HAP-1 (cell line): ENCODE measurements around the gene TMEM17.
"Not testable (repeated sequence)": the region's sequence is repeated elsewhere in the genome, so short reads cannot be mapped to it uniquely, and the experiment has no call there.

Source experiments
- DNase-seq, 2 experiments: peaks; one replicate each; pipeline ENCODE4 v3.0.0-alpha.2; 2016 to 2020; ENCODE audit warnings: low spot score in 2 of 2
- H3K27me3 ChIP-seq: fragments of 250-450 bp; sonication (Bioruptor Pico); 2 replicates; pipeline ENCODE4 v1.5.1; 2020; ENCODE audit warnings: low read depth, mild to moderate bottlenecking, moderate library complexity
- H3K36me3 ChIP-seq: fragments of 250-450 bp; sonication (Bioruptor Pico); replicated peaks from 2 replicates; pipeline ENCODE4 v1.5.1; 2020; ENCODE audit warnings: mild to moderate bottlenecking
- H3K4me1 ChIP-seq: fragments of 250-450 bp; sonication (Bioruptor Pico); 2 replicates; pipeline ENCODE4 v1.5.1; 2020; ENCODE audit warnings: mild to moderate bottlenecking
- H3K4me3 ChIP-seq: fragments of 250-450 bp; sonication (Bioruptor Pico); 2 replicates; pipeline ENCODE4 v1.5.1; 2020; ENCODE audit warnings: mild to moderate bottlenecking, moderate library complexity
- H3K9me3 ChIP-seq: fragments of 250-450 bp; sonication (Bioruptor Pico); 2 replicates; pipeline ENCODE4 v1.5.1; 2020; ENCODE audit warnings: mild to moderate bottlenecking, moderate library complexity
- in situ Hi-C: fragments of 300-500 bp; cut with MboI; formaldehyde crosslinking; loops from 3 replicates; pipeline ENCODE4 v1.14.3; 2020; ENCODE audit warnings: low sequenced_read_pairs, inconsistent platforms, mixed read lengths

The TMEM17 gene

GRCh38 chr2:62505750-62506420 lies at the start of gene TMEM17:
Gene TMEM17 (minus strand): TSS chr2:62506195. CDS start chr2:62506129, 66 bp downstream.
- peaks cover 6% of the 10 kb centered on the region for H3K4me1 ChIP-seq

GRCh38 chr2:62554440-62554839 lies 48.4 kb upstream of the TMEM17 start:
- no peaks in the 10 kb centered on the region for H3K9me3 ChIP-seq
- no peaks in the 10 kb centered on the region for H3K36me3 ChIP-seq
- no peaks in the 10 kb centered on the region for H3K4me1 ChIP-seq
- no peaks in the 10 kb centered on the region for H3K27me3 ChIP-seq
- H3K4me3 ChIP-seq: no peak overlapping the region
- no peak for DNase-seq
- in situ Hi-C loops: no loop called here

More at GRCh38 chr2:62505750-62506420, at the start of gene TMEM17:
- Histone ChIP-seq H3K9me3 (no peaks in the 10 kb centered on the region), H3K4me3 (peak within 1 kb of the TSS; percentile 57), H3K36me3 (no peaks in the 10 kb centered on the region), H3K27me3 (no peaks in the 10 kb centered on the region)
- DNase-seq: peak; percentile 81 to 95
- in situ Hi-C loops: no loop called here

GRCh38 chr2:62550461-62550860 lies 44.5 kb upstream of the TMEM17 start:
- in situ Hi-C loops: no loop called here
- Histone ChIP-seq H3K9me3 (no peaks in the 10 kb centered on the region), H3K27me3 (no peaks in the 10 kb centered on the region), H3K36me3 (no peaks in the 10 kb centered on the region), H3K4me3 (no peak overlapping the region), H3K4me1 (no peaks in the 10 kb centered on the region)
- DNase-seq: no peak

- in situ Hi-C loops: no loop called here
- Histone ChIP-seq H3K9me3 (no peaks in the 10 kb centered on the region), H3K4me1 (no peaks in the 10 kb centered on the region), H3K36me3 (no peaks in the 10 kb centered on the region), H3K4me3 (no peak overlapping the region), H3K27me3 (no peaks in the 10 kb centered on the region)
- DNase-seq: no peak
Measured at GRCh38 chr2:62547854-62548253, 41.9 kb upstream of the TMEM17 start.

- in situ Hi-C loops: no loop called here
- H3K4me1 ChIP-seq: peaks cover 18% of the 10 kb centered on the region
- no peak for DNase-seq
Measured at GRCh38 chr2:62545261-62545660, 39.3 kb upstream of the TMEM17 start.

GRCh38 chr2:62540408-62541168 lies 34.6 kb upstream of the TMEM17 start:
- DNase-seq: no peak
- Histone ChIP-seq H3K27me3 (no peaks in the 10 kb centered on the region), H3K4me3 (no peak overlapping the region), H3K4me1 (peaks cover 18% of the 10 kb centered on the region), H3K9me3 (no peaks in the 10 kb centered on the region), H3K36me3 (no peaks in the 10 kb centered on the region)
- in situ Hi-C loops: no loop called here

More at GRCh38 chr2:62545261-62545660, 39.3 kb upstream of the TMEM17 start:
- H3K4me3 ChIP-seq: no peak overlapping the region
- H3K36me3 ChIP-seq: no peaks in the 10 kb centered on the region
- no peaks in the 10 kb centered on the region for H3K9me3 ChIP-seq
- no peaks in the 10 kb centered on the region for H3K27me3 ChIP-seq

GRCh38 chr2:62539606-62540407 lies 33.8 kb upstream of the TMEM17 start:
- Histone ChIP-seq H3K27me3 (no peaks in the 10 kb centered on the region), H3K4me1 (peaks cover 18% of the 10 kb centered on the region), H3K9me3 (no peaks in the 10 kb centered on the region), H3K36me3 (no peaks in the 10 kb centered on the region), H3K4me3 (no peak overlapping the region)
- DNase-seq: no peak
- in situ Hi-C loops: no loop called here

GRCh38 chr2:62538756-62539155 lies 32.8 kb upstream of the TMEM17 start:
- H3K36me3 ChIP-seq: no peaks in the 10 kb centered on the region
- H3K4me1 ChIP-seq: peaks cover 18% of the 10 kb centered on the region
- no peaks in the 10 kb centered on the region; the same call in 1 of the 2 replicates for H3K27me3 ChIP-seq
- in situ Hi-C loops: no loop called here
- no peaks in the 10 kb centered on the region for H3K9me3 ChIP-seq
- no peak for DNase-seq
- H3K4me3 ChIP-seq: no peak overlapping the region

GRCh38 chr2:62537814-62538213 lies 31.8 kb upstream of the TMEM17 start:
- in situ Hi-C loops: no loop called here
- Histone ChIP-seq H3K36me3 (no peaks in the 10 kb centered on the region), H3K4me3 (no peak overlapping the region), H3K9me3 (no peaks in the 10 kb centered on the region), H3K4me1 (peaks cover 18% of the 10 kb centered on the region), H3K27me3 (no peaks in the 10 kb centered on the region; the same call in 1 of the 2 replicates)
- DNase-seq: no peak

GRCh38 chr2:62536873-62537547 lies 31.0 kb upstream of the TMEM17 start:
- no peak for DNase-seq
- Histone ChIP-seq H3K4me3 (no peak overlapping the region), H3K9me3 (no peaks in the 10 kb centered on the region), H3K4me1 (peaks cover 14% of the 10 kb centered on the region), H3K27me3 (no peaks in the 10 kb centered on the region; the same call in 1 of the 2 replicates), H3K36me3 (no peaks in the 10 kb centered on the region)
- in situ Hi-C loops: no loop called here

- H3K4me1 ChIP-seq, H3K9me3 ChIP-seq, H3K4me3 ChIP-seq, H3K36me3 ChIP-seq, H3K27me3 ChIP-seq, in situ Hi-C loops, DNase-seq: not testable (repeated sequence)
Measured at GRCh38 chr2:62535521-62535920, 29.5 kb upstream of the TMEM17 start.

- no peak for DNase-seq
- Histone ChIP-seq H3K36me3 (no peaks in the 10 kb centered on the region), H3K9me3 (no peaks in the 10 kb centered on the region), H3K27me3 (no peaks in the 10 kb centered on the region; the same call in 1 of the 2 replicates), H3K4me1 (peaks cover 18% of the 10 kb centered on the region), H3K4me3 (no peak overlapping the region)
- in situ Hi-C loops: no loop called here
Measured at GRCh38 chr2:62531594-62531993, 25.6 kb upstream of the TMEM17 start.

GRCh38 chr2:62529758-62530157 lies 23.8 kb upstream of the TMEM17 start:
- Histone ChIP-seq H3K4me1 (peaks cover 29% of the 10 kb centered on the region), H3K27me3 (no peaks in the 10 kb centered on the region; the same call in 1 of the 2 replicates), H3K36me3 (no peaks in the 10 kb centered on the region), H3K9me3 (no peaks in the 10 kb centered on the region), H3K4me3 (no peak overlapping the region)
- in situ Hi-C loops: no loop called here
- no peak for DNase-seq
